Stimulated activated naive CD4-positive, alpha-beta T cell treated with Interleukin-2 at 50 U/mL for 16 hours (primary cell): ENCODE data around the gene RPL9.
"Not testable (repeated sequence)": the region's sequence is repeated elsewhere in the genome, so short reads cannot be mapped to it uniquely, and the experiment has no call there.

Experiments used
- DNase-seq: peaks from one replicate; lab custom pipeline; 2025; lab: John Stamatoyannopoulos, UW

Gene RPL9

GRCh38 chr4:39458505-39459300 lies at the start of gene RPL9, which contains the start of gene LIAS:
TSS of gene RPL9 (minus strand) at chr4:39458922. CDS start at chr4:39458439, 483 bp downstream.
TSS of gene LIAS (plus strand) at chr4:39459056. CDS start at chr4:39459118, 62 bp downstream.
- DNase-seq, result peak; percentile 88

GRCh38 chr4:39505581-39505980 lies 46.9 kb upstream of the RPL9 start:
- DNase-seq, result no peak

GRCh38 chr4:39504538-39504937 lies 45.8 kb upstream of the RPL9 start:
- no peak for DNase-seq

GRCh38 chr4:39502664-39503035 lies 43.9 kb upstream of the RPL9 start:
- not testable (repeated sequence) for DNase-seq

GRCh38 chr4:39502019-39502663 lies 43.4 kb upstream of the RPL9 start:
- DNase-seq, result no peak

- no peak for DNase-seq
These were observed 40.0 kb upstream of the RPL9 start for GRCh38 chr4:39498727-39499020.

- no peak for DNase-seq
These were observed 39.4 kb upstream of the RPL9 start for GRCh38 chr4:39497909-39498726.

GRCh38 chr4:39495446-39496213 lies 36.9 kb upstream of the RPL9 start:
- no peak for DNase-seq

GRCh38 chr4:39494354-39494753 lies 35.6 kb upstream of the RPL9 start:
- no peak for DNase-seq

- DNase-seq, result no peak
These were observed 31.6 kb upstream of the RPL9 start for GRCh38 chr4:39490322-39490721.

- DNase-seq, result no peak
These were observed 27.6 kb upstream of the RPL9 start for GRCh38 chr4:39486221-39486804.

- no peak for DNase-seq
These were observed 26.0 kb upstream of the RPL9 start for GRCh38 chr4:39484582-39485272.

- no peak for DNase-seq
These were observed 22.4 kb upstream of the RPL9 start for GRCh38 chr4:39480902-39481695.

- DNase-seq, result no peak
These were observed 21.5 kb upstream of the RPL9 start for GRCh38 chr4:39480251-39480650.

GRCh38 chr4:39476187-39476895 lies 17.6 kb upstream of the RPL9 start:
- DNase-seq, result no peak

GRCh38 chr4:39472396-39472795 lies 13.7 kb upstream of the RPL9 start:
- no peak for DNase-seq

GRCh38 chr4:39470402-39470801 lies 11.7 kb upstream of the RPL9 start:
- no peak for DNase-seq

- DNase-seq, result no peak
These were observed 10.8 kb upstream of the RPL9 start for GRCh38 chr4:39469429-39470077.

GRCh38 chr4:39467464-39467863 lies 8.7 kb upstream of the RPL9 start:
- no peak for DNase-seq
